NCI-H345 treated with DMSO at 0.1 percent for 48 hours (cell line): ENCODE measurements around the gene ATG13.
"Not testable (repeated sequence)": the region's sequence is repeated elsewhere in the genome, so short reads cannot be mapped to it uniquely, and the experiment has no call there.

Experiments
- DNase-seq: peaks from one replicate; lab custom pipeline; 2025; ENCODE audit not compliant: unreplicated experiment; lab: John Stamatoyannopoulos, UW

ATG13 gene

GRCh38 chr11:46642627-46643335, 25.4 kb downstream of the ATG13 start:
- no peak for DNase-seq

DNA sequence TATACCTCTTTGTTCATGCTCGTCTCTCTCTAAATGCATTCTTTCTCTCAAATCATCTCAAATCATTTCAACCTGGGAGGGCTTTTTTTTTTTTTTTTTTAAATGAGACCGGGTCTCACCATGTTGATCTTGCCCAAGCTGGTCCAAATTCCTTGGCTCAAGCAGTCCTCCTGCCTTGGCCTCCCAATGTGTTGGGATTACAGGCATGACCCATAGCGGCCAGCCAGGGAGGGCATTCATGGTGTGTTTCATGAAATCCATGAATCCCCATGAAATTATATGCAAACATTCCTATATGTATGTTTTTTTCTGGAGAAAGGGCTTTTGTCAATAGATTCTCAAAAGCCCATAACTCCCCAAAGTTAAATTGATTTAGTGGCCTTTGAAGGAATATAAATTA, 26.2 kb downstream of the ATG13 start:
- no peak for DNase-seq

DNA sequence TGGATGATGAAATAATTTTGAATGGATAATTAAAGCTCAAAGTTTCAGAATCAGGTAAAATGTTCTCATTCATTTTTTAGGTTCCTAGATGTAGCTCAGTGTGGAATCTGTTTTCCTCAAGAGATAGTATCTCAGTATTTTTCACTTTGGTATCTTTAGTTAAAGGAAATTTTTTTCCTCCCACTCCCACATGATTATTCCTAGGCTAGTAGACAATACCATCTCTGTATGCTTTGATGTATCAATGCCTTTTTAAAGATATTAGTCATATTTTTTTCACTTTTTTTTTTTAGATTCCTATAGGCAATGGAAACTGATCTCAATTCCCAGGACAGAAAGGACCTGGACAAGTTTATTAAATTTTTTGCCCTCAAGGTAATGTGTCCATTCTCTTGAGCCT, 26.6 kb downstream of the ATG13 start:
- no peak for DNase-seq

GRCh38 chr11:46649180-46649738, 31.9 kb downstream of the ATG13 start:
- no peak for DNase-seq

DNA sequence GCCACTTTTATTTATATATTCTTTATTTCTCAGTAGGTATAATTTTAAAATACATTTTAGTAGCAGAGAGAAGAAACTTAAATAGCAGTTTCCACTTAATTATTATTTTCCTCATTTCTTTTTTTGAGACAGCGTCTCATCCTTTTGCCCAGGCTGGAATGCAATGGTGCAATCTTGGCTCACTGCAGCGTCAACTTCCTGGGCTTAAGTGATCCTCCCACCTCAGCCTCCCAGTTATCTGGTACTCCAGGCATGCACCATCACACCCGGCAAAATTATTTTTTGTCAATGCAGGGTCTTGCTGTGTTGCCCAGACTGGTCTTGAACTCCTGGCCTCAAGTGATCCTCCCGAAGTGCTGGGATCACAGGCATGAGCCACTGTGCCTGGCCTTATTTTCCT, 38.3 kb downstream of the ATG13 start:
- no peak for DNase-seq

GRCh38 chr11:46657186-46657585, 39.8 kb downstream of the ATG13 start:
- DNase-seq, result no peak

DNA sequence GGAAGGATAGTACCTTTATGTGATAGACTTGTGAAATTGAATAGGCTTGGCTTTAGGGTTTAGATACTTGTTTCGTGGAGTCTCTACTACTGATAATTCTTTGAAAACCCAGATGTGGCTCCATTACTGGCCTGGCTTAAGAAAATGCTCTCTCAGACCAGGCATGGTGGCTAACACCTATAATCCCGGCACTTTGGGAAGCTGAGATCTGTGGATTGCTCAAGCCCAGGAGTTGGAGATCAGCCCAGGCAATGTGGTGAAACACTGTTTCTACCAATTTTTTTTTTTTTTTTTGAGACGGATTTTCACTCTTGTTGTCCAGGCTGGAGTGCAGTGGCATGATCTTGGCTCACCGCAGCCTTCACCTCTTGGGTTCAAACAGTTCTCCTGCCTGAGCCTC, 40.9 kb downstream of the ATG13 start:
- no peak for DNase-seq

DNA sequence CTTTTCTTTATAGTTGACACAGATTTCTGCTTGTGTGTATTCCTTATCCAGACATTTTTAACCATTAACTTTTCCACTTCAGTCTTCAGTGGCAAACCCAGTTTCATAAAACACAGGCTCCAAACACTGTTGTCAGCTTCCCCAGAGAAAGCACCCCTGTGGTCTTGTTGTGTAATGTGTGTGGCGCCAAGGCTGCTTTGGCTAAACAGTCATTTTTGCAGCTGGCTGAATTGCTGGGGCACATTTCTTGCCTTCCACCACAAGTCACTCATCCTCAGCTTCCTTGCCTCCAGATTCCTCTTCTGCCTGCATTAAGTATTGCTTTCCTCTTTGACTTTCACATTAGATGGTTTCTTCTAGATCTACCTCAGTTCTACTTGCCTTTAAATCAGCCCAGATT, 42.6 kb downstream of the ATG13 start:
- DNase-seq, result no peak

GRCh38 chr11:46661836-46662235, 44.5 kb downstream of the ATG13 start:
- no peak for DNase-seq

- DNase-seq, result no peak
Observed at GRCh38 chr11:46662366-46662765, 45.0 kb downstream of the ATG13 start.

DNA sequence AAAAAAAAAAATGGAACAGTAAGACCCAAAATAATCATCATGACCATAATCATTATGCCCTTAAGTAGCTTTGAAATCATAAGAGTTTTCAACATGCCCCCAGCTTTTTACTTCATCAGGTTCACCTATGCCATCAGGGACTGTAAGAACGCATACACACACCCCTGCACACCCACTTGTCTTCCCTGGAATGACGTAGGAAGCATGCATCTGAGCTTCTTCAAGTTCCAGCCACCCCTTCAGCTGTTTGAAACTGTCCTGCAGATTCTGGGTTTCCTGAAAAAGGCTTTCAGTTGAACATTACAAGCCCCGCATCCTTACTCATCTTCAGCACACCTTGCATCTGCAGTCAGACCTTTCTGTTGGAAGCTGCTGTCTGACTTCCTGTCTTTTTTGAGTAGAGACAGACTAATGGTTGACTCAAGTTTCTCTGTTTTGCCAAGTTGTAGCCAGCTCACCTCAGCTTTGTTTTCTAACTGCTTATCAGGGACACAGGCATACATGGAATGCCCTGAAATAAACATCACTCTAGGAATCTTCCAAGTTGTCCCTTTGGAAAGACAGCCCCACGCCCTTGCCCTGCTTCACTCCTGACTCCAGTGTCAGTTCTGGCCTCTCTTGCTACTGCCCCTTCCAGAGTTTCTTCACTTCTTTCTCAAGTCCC, 46.1 kb downstream of the ATG13 start:
- no peak for DNase-seq

DNA sequence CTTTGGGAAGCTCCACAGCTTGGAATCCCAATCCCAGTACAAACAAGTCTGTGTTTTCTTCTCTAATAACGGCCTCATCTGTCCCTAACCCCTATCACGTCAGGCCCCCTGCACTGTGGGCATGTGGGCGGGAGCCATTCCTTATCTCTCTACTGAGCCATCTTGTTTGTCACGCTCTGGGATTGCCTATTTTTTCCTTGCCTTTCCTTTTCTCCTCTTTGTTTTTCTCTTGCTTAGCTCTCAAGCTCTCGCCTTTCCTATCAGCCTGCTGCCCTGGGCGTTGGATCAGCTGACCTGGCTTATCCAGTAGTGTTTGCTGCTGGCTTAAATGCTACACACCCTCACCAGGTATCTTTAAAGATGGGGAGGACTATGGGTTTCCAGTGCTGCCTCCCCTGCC, 47.3 kb downstream of the ATG13 start:
- DNase-seq, result no peak

DNA sequence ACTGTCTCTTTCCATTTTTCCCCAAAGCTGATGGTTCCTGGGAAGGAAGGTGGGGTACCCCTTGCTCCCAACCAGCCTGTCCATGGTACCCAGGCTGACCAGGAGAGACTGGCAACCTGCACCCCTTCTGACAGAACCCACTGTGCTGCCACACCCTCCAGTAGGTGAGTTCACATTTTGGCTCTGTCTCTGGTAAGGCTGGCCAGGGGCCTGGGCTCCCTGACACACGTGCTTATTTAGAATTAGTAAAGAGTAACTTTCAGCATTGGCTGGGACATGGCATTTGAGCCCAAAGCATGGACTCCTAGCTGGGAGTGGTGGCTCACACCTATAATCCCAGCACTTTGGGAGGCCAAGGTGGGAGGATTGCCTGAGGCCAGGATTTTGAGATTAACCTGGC, 48.0 kb downstream of the ATG13 start:
- no peak for DNase-seq

GRCh38 chr11:46666516-46666915, 49.2 kb downstream of the ATG13 start:
- DNase-seq, result no peak

GRCh38 chr11:46667043-46667481, 49.7 kb downstream of the ATG13 start:
- DNase-seq, result no peak

- DNase-seq, result no peak
Observed at GRCh38 chr11:46668480-46669085, 51.2 kb downstream of the ATG13 start.

DNA sequence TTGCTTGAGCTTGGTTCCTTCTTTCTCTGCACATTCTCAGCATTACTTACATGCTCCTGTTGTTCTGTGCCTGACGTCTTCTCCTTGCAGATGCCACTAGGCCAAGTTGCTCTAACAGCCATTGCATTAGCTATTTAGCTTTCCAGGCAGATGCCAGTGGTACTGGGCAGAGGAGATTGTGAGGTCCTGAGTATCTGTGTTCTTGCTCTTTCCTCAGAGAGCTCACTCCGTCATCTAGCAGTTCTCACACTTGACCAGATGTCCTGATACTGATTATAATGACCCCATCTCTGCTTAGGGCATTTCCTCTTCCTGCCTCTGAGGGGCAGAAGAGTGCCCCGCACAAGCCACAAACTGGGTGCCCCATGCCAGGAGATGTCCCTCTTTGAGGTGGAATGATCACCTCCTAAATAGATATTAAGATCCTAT, 52.4 kb downstream of the ATG13 start:
- no peak for DNase-seq

DNA sequence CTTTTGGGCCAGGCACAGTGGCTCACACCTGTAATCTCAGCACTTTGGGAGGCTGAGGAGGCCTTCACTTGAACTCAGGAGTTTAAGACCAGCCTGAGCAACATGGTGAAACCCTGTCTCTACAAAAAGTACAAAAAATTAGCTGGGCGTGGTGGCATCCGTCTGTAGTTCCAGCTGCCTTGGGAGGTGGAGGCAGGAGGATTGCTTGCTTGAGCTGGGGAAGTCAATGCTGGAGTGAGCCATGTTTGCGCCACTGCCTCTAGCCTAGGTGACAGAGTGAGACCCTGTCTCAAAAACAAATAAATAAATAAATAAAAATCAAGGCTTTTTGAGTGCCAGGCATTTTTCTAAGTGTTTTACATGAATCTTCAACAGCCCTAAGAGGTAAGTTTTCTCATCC, 53.2 kb downstream of the ATG13 start:
- DNase-seq, result not testable (repeated sequence)

DNA sequence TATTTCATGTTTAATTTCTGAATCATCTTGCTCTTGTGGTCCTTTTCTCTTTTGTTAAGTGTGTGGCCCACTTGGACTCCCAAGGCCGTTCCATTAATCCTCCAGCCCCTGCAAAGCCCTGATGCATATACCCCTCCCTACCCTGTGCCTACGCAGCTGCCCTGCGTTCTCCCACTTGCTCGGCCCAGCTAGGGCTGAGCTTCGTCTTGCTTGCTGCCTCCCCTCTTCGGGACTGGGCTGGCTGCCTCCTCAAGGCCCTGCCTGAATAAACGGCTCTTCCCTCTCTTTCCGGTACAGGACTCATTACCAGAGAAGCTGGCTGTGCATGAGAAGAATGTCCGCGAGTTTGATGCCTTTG, 54.6 kb downstream of the ATG13 start:
- DNase-seq, result no peak

DNA sequence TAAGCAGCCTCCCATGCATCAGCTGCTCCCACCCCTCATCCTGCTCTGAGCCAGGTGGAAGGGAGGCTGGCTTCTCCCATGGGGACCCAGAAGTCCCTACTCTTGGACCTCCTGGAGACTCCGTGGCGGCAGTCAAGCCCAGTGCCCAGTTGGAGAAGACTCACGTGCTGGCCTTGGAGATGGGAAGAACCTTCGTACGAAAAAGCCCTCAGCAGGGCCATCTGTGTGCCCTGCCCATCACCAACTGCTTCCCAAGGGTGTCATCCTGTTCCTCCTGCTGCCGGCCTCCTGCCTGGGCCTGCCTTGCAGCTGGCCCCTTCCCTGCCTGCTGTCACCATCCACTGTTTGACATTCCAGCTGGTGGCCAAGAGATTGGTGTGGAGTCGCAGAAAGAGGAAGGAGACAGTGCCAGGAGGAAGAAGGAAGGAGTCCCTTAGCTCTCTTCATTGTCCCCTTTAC, 55.1 kb downstream of the ATG13 start:
- DNase-seq, result no peak

DNA sequence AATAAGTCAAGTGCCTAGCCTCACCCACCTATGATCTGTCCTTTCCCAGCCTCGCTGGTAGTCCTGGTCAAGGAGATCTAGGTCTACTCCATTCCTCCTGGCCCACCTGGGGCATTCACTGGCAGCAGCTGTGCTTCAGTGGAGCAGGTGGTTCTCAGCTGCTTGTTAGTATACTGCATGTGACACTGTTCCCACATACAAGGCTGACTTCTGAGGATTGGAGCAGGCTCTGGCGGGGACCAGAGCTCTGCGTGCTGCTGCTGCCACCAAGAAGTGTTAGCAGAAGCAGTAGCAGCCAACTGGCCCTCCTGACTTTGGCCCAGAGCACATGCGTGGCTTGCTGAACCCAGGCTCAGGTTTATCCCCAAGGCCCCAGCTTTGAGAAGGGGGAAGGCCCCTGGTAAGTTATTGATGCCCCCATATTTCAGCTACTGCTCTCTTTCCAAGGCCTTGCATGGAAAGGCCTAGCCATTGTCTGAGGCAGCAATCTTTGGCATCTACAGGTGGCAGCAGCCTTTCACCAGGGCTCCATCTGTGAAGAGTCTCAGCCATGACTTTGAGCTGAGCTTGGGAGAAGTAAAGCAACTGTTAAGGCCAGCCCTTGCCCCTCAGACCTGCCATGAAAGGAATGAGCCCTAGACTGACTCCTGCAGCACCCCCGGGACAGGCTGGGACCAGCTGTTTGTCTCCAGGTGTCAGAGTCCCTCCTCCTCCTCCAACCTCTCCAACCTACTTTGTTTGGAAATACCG, 56.5 kb downstream of the ATG13 start:
- no peak for DNase-seq
